IMR-90 (cell line): ENCODE measurements around the gene NPBWR2. TPM values are rescaled to one million over a fixed set of nuclear protein-coding genes. Genes with fewer than 3 reads are reported as not detected.

Source experiments
- ATAC-seq: fragments of 200-7000 bp; cut with Tn5 transposase; 2 replicates; pipeline ENCODE4 v1.9.1; 2020; ENCODE audit warnings: low read depth, mild to moderate bottlenecking, moderate library complexity
- BruUV-seq: library from RNA; stranded (reverse); fragments of 400-500 nt; replicated peaks from 2 replicates; lab custom pipeline; 2021; lab: Mats Ljungman, UMichigan
- CTCF ChIA-PET: fragments of 300-600 bp; formaldehyde crosslinking; extraction: SDS; loops from one replicate; lab custom pipeline; 2021; ENCODE audit warnings: antibody characterized with exemption; lab: Yijun Ruan, JAX
- POLR2A ChIA-PET: fragments of 300-600 bp; sonication (Branson Sonifier 250); formaldehyde crosslinking; loops from one replicate; lab custom pipeline; 2022; ENCODE audit warnings: antibody characterized with exemption; ENCODE audit not compliant: unreplicated experiment; lab: Charles Lee
- DNase-seq: peaks from one replicate; pipeline ENCODE4 v3.0.0; 2013
- H2AFZ ChIP-seq: replicated peaks from 2 replicates; pipeline ENCODE3; 2013; ENCODE audit warnings: low read length, mild to moderate bottlenecking; ENCODE audit not compliant: poor library complexity
- H2AK5ac ChIP-seq: 2 replicates; pipeline ENCODE4 v1.6.1; 2013; ENCODE audit warnings: low read depth, low read length, inconsistent platforms
- H2AK9ac ChIP-seq: replicated peaks from 2 replicates; pipeline ENCODE3; 2013; ENCODE audit warnings: mild to moderate bottlenecking, low read depth, low read length, moderate library complexity; ENCODE audit not compliant: poor library complexity
- H2BK120ac ChIP-seq: 2 replicates; pipeline ENCODE4 v1.6.1; 2013; ENCODE audit warnings: low read depth, low read length, inconsistent platforms
- H2BK15ac ChIP-seq: 3 replicates; pipeline ENCODE4 v1.6.1; 2013; ENCODE audit warnings: low read depth, low read length, inconsistent platforms
- H2BK20ac ChIP-seq: 2 replicates; pipeline ENCODE4 v1.6.1; 2013; ENCODE audit warnings: low read depth, mild to moderate bottlenecking, inconsistent platforms, low read length, moderate library complexity
- H2BK5ac ChIP-seq: 2 replicates; pipeline ENCODE4 v1.6.1; 2013; ENCODE audit warnings: mild to moderate bottlenecking, low read depth, low read length, inconsistent platforms; ENCODE audit not compliant: poor library complexity, severe bottlenecking
- H3K14ac ChIP-seq: replicated peaks from 2 replicates; pipeline ENCODE4 v1.6.1; 2013; ENCODE audit warnings: low read depth, low read length, inconsistent platforms
- H3K18ac ChIP-seq: 2 replicates; pipeline ENCODE4 v1.6.1; 2013; ENCODE audit warnings: low read depth, low read length, control low read depth
- H3K23ac ChIP-seq: 2 replicates; pipeline ENCODE4 v1.6.1; 2013; ENCODE audit warnings: low read depth, low read length, inconsistent platforms
- H3K27ac ChIP-seq: 2 replicates; pipeline ENCODE4 v1.5.1; 2013; ENCODE audit warnings: mild to moderate bottlenecking, control low read depth, low read length; ENCODE audit not compliant: insufficient read depth
- H3K27me3 ChIP-seq: 2 replicates; pipeline ENCODE4 v1.6.1; 2013; ENCODE audit warnings: low read length; ENCODE audit not compliant: control insufficient read depth, insufficient read depth
- H3K36me3 ChIP-seq: 2 replicates; pipeline ENCODE4 v1.6.1; 2013; ENCODE audit warnings: low read length, mixed read lengths; ENCODE audit not compliant: control insufficient read depth, insufficient read depth
- H3K4ac ChIP-seq: 2 replicates; pipeline ENCODE4 v1.6.1; 2013; ENCODE audit warnings: low read depth, low read length, inconsistent platforms
- H3K4me1 ChIP-seq: 2 replicates; pipeline ENCODE4 v1.6.1; 2013; ENCODE audit warnings: low read length, mixed read lengths; ENCODE audit not compliant: control insufficient read depth, insufficient read depth
- H3K4me2 ChIP-seq: 2 replicates; pipeline ENCODE4 v1.6.1; 2013; ENCODE audit warnings: low read depth, mild to moderate bottlenecking, control low read depth, low read length, moderate library complexity
- H3K4me3 ChIP-seq: 2 replicates; pipeline ENCODE4 v1.5.1; 2013; ENCODE audit warnings: low read depth, mild to moderate bottlenecking, control low read depth, low read length, moderate library complexity; ENCODE audit not compliant: insufficient read depth
- H3K56ac ChIP-seq: 2 replicates; pipeline ENCODE4 v1.6.1; 2013; ENCODE audit warnings: low read length, inconsistent platforms; ENCODE audit not compliant: insufficient read depth; ENCODE audit errors: extremely low read depth
- H3K79me1 ChIP-seq, 2 experiments: 2 replicates each; pipeline ENCODE4 v1.6.1; 2013; ENCODE audit warnings: low read length in 2 of 2, inconsistent platforms in 1 of 2, low read depth in 1 of 2
- H3K9ac ChIP-seq: 2 replicates; pipeline ENCODE4 v1.6.1; 2013; ENCODE audit warnings: low read depth, low read length, control low read depth
- H3K9me1 ChIP-seq: 2 replicates; pipeline ENCODE4 v1.6.1; 2013; ENCODE audit warnings: low read length, inconsistent platforms; ENCODE audit not compliant: insufficient read depth
- H3K9me3 ChIP-seq: 2 replicates; pipeline ENCODE4 v1.6.1; 2013; ENCODE audit warnings: low read length; ENCODE audit not compliant: control insufficient read depth, insufficient read depth
- H4K20me1 ChIP-seq: 2 replicates; pipeline ENCODE4 v1.6.1; 2013; ENCODE audit warnings: low read length, inconsistent platforms; ENCODE audit not compliant: insufficient read depth
- H4K5ac ChIP-seq: 2 replicates; pipeline ENCODE4 v1.6.1; 2013; ENCODE audit warnings: mild to moderate bottlenecking, low read depth, low read length, control low read depth
- H4K8ac ChIP-seq, 2 experiments: 2 replicates each; pipeline ENCODE4 v1.6.1; 2013; ENCODE audit warnings: low read depth in 2 of 2, low read length in 2 of 2, control low read depth in 1 of 2, inconsistent platforms in 1 of 2
- H4K91ac ChIP-seq: 2 replicates; pipeline ENCODE4 v1.6.1; 2013; ENCODE audit warnings: low read depth, low read length, inconsistent platforms; ENCODE audit not compliant: insufficient read depth
- BHLHE40 ChIP-seq: fragments of 150-350 bp; IDR thresholded peaks from 2 replicates; pipeline ENCODE4 v1.6.1; 2016; ENCODE audit warnings: mild to moderate bottlenecking, low read depth, low read length
- WGBS, 2 experiments: methylation state at CpG; one replicate each; pipeline versions ENCODE4 v1.1.5 to v1.1.7; 2013; ENCODE audit warnings: missing lambda C conversion rate in 2 of 2; ENCODE audit not compliant: insufficient read length in 1 of 2; ENCODE audit errors: extremely low coverage in 2 of 2; 5-methylcytosine and 5-hydroxymethylcytosine counted together
- dilution Hi-C: fragments of 300-500 bp; cut with HindIII; formaldehyde crosslinking; loops from one replicate; pipeline ENCODE4 v1.14.3; 2018; ENCODE audit warnings: low sequenced_read_pairs; ENCODE audit not compliant: unreplicated experiment
- in situ Hi-C: fragments of 300-500 bp; cut with MboI; formaldehyde crosslinking; loops from 3 replicates; pipeline ENCODE4 v1.14.3; 2019; ENCODE audit warnings: low sequenced_read_pairs, inconsistent platforms, mixed read lengths
- intact Hi-C: fragments of 100-400 bp; cut with micrococcal nuclease; formaldehyde crosslinking; loops from 2 replicates; pipeline ENCODE4 v1.10.0; 2022
- polyA plus RNA-seq, 3 experiments: library from polyadenylated mRNA; depleted of rRNA; stranded (reverse); fragments of >200 nt; gene quantifications; 2 replicates each; pipeline ENCODE4 v1.2.3, GENCODE V29; 2012; ENCODE audit warnings: low replicate concordance in 1 of 3
- total RNA-seq: library from RNA; depleted of rRNA; stranded (reverse); fragments of >200 nt; gene quantifications from 2 replicates; pipeline ENCODE4 v1.2.3, GENCODE V29; 2012

Gene NPBWR2
- total and polyA plus RNA-seq, 2 of the 4 experiments (the other 2 are of a cell fraction): not detected

- in situ Hi-C loops: no loop called here
- H4K5ac ChIP-seq: no peak overlapping the region
- no peak overlapping the region for H4K8ac ChIP-seq
- no peak overlapping the region for H2BK120ac ChIP-seq
- H3K14ac ChIP-seq: no peak overlapping the region
- no peak overlapping the region for H2BK15ac ChIP-seq
- H3K4ac ChIP-seq: no peak overlapping the region
- H3K79me1 ChIP-seq: no peaks in the 10 kb centered on the region
- no peak overlapping the region for H4K91ac ChIP-seq
- no peak overlapping the region for H3K56ac ChIP-seq
- H2AFZ ChIP-seq: no peak overlapping the region
- no peak overlapping the region for H3K27ac ChIP-seq
- no peak for DNase-seq
- no peak for ATAC-seq
- no peaks in the 10 kb centered on the region for H4K20me1 ChIP-seq
- H2AK5ac ChIP-seq: no peak overlapping the region
- H2AK9ac ChIP-seq: no peak overlapping the region
- ChIA-PET POLR2A (no interaction called here), CTCF (interaction anchor here (0.6 to 1.1 kb wide), 2 partner anchors 25 to 28 kb away, joined by 3 to 4 read pairs; partner anchors contain the start of gene LKAAEAR1)
- no peak overlapping the region for H2BK5ac ChIP-seq
- H3K18ac ChIP-seq: no peak overlapping the region
- BruUV-seq: no TSS peak
- no peak overlapping the region for H3K4me2 ChIP-seq
- H3K9me3 ChIP-seq: no peaks in the 10 kb centered on the region
- 55% methylated on average over 2 of the region's 19 CpGs; no CpG with 5 or more reads in 1 of the 2 experiments for WGBS, 2 experiments
- no peak overlapping the region for H2BK20ac ChIP-seq
- dilution Hi-C loops: no loop called here
- H3K9ac ChIP-seq: no peak overlapping the region
- intact Hi-C loops: no loop called here
- no peaks in the 10 kb centered on the region for H3K9me1 ChIP-seq
- H3K36me3 ChIP-seq: no peaks in the 10 kb centered on the region
- H3K4me3 ChIP-seq: no peak overlapping the region
- no peak for TF ChIP-seq BHLHE40
- H3K23ac ChIP-seq: no peak overlapping the region
- no peaks in the 10 kb centered on the region for H3K4me1 ChIP-seq
- H3K27me3 ChIP-seq: peaks cover 41% of the 10 kb centered on the region
These were observed 4.7 kb upstream of the NPBWR2 start for GRCh38 chr20:64111841-64112641.
